Activated CD4-positive, alpha-beta memory T cell treated with anti-CD3 and anti-CD28 coated beads, Interleukin-2, amount 10 ng/mL, durations not matched to agents 7 days and 5 days (primary cell): ENCODE data around the gene TNFRSF25. TPM values are rescaled to one million over a fixed set of nuclear protein-coding genes. Genes with fewer than 3 reads are reported as not detected.

Experiments used
- total RNA-seq, 2 experiments: library from RNA; stranded (reverse); gene quantifications; one replicate each; pipeline ENCODE4 v1.2.3, GENCODE V29; 2021

The TNFRSF25 gene
- total RNA-seq, 2 experiments from 2014 or later: 82.9 to 85.1 TPM

Other genes with a start within 250 kb of the TNFRSF25 start
- 10 to 100 TPM; 49.8 to 49.9 TPM for gene ICMT, start 230.2 kb downstream of the TNFRSF25 start, total RNA-seq
- gene HES3, start 222.0 kb downstream of the TNFRSF25 start, total RNA-seq: not detected
- 1 to 10 TPM; 3.9 to 4.4 TPM for gene GPR153, start 205.1 kb downstream of the TNFRSF25 start, total RNA-seq
- gene ACOT7, start 72.4 kb downstream of the TNFRSF25 start, total RNA-seq: 10 to 100 TPM; 56.8 to 58.6 TPM
- under 1 TPM; 0.13 to 0.70 TPM for gene HES2, start 46.3 kb downstream of the TNFRSF25 start, total RNA-seq
- gene ESPN, start 41.4 kb downstream of the TNFRSF25 start, total RNA-seq: under 1 TPM; 0.96 to 0.98 TPM
- 1 to 10 TPM; 1.7 to 2.3 TPM for gene PLEKHG5, start 25.5 kb upstream of the TNFRSF25 start, total RNA-seq
- gene NOL9, start 88.3 kb upstream of the TNFRSF25 start, total RNA-seq: 10 to 100 TPM; 39.1 to 40.8 TPM
- gene TAS1R1, start 89.1 kb upstream of the TNFRSF25 start, total RNA-seq: under 1 TPM in 1 of 2 experiments, not detected in 1; 0.08 TPM
- gene ZBTB48, start 113.8 kb upstream of the TNFRSF25 start, total RNA-seq: 10 to 100 TPM; 33.2 to 42.3 TPM
- 10 to 100 TPM; 26.7 to 27.0 TPM for gene KLHL21, start 136.7 kb upstream of the TNFRSF25 start, total RNA-seq
- 10 to 100 TPM; 15.4 to 17.2 TPM for gene PHF13, start 147.6 kb upstream of the TNFRSF25 start, total RNA-seq
- 10 to 100 TPM; 23.7 to 24.1 TPM for gene THAP3, start 158.7 kb upstream of the TNFRSF25 start, total RNA-seq
- gene DNAJC11, start 235.6 kb upstream of the TNFRSF25 start, total RNA-seq: 10 to 100 TPM; 27.4 to 27.9 TPM